DMS114 treated with DMSO at 0.1 percent for 48 hours (cell line): Measurements from ENCODE around the gene EMP1.

Source experiments
- DNase-seq: peaks from one replicate; lab custom pipeline; 2025; ENCODE audit not compliant: unreplicated experiment; lab: John Stamatoyannopoulos, UW

Gene EMP1

GRCh38 chr12:13196130-13196921 is at the start of gene EMP1:
Gene EMP1, plus strand, starts transcription at chr12:13196726. Its CDS starts 14,785 bp downstream, at chr12:13211511.
- peak; percentile 82 for DNase-seq

- no peak for DNase-seq
Measured at GRCh38 chr12:13147688-13148484, 48.6 kb upstream of the EMP1 start.

GRCh38 chr12:13148485-13148847 is 48.1 kb upstream of the EMP1 start:
- DNase-seq, result no peak

GRCh38 chr12:13149411-13149810 is 47.1 kb upstream of the EMP1 start:
- no peak for DNase-seq

GRCh38 chr12:13152281-13152680 is 44.2 kb upstream of the EMP1 start:
- no peak for DNase-seq

GRCh38 chr12:13152756-13153155 is 43.8 kb upstream of the EMP1 start:
- DNase-seq, result no peak

- DNase-seq, result no peak
Measured at GRCh38 chr12:13153180-13153579, 43.3 kb upstream of the EMP1 start.

- no peak for DNase-seq
Measured at GRCh38 chr12:13154027-13154538, 42.4 kb upstream of the EMP1 start.

GRCh38 chr12:13154831-13155230 is 41.7 kb upstream of the EMP1 start:
- no peak for DNase-seq

- no peak for DNase-seq
Measured at GRCh38 chr12:13156277-13156676, 40.2 kb upstream of the EMP1 start.

- no peak for DNase-seq
Measured at GRCh38 chr12:13161172-13161571, 35.4 kb upstream of the EMP1 start.

GRCh38 chr12:13162904-13163303 is 33.6 kb upstream of the EMP1 start:
- DNase-seq, result no peak

GRCh38 chr12:13163868-13164635 is 32.5 kb upstream of the EMP1 start:
- DNase-seq, result no peak

GRCh38 chr12:13164921-13165616 is 31.5 kb upstream of the EMP1 start:
- no peak for DNase-seq

GRCh38 chr12:13165617-13166041 is 30.9 kb upstream of the EMP1 start:
- DNase-seq, result no peak

GRCh38 chr12:13167226-13167625 is 29.3 kb upstream of the EMP1 start:
- DNase-seq, result no peak

- DNase-seq, result no peak
Measured at GRCh38 chr12:13167906-13168305, 28.6 kb upstream of the EMP1 start.

- no peak for DNase-seq
Measured at GRCh38 chr12:13169272-13169671, 27.3 kb upstream of the EMP1 start.

- no peak for DNase-seq
Measured at GRCh38 chr12:13170892-13171490, 25.5 kb upstream of the EMP1 start.
